Fibroblast of villous mesenchyme (primary cell): ENCODE data around the gene CRYGA. TPM values are rescaled to one million over a fixed set of nuclear protein-coding genes. Genes with fewer than 3 reads are reported as not detected.

Experiments
- DNase-seq: peaks from one replicate; pipeline ENCODE4 v3.0.0-alpha.2; 2010; ENCODE audit warnings: low read depth
- H3K4me3 ChIP-seq: 2 replicates; pipeline ENCODE4 v1.5.1; 2011; ENCODE audit warnings: low read depth, mild to moderate bottlenecking, low read length
- CTCF ChIP-seq: IDR thresholded peaks from 2 replicates; pipeline ENCODE4 v1.5.1; 2012; ENCODE audit warnings: low read depth, mild to moderate bottlenecking, low read length; ENCODE audit not compliant: insufficient read depth
- total RNA-seq: library from RNA; depleted of rRNA; stranded (reverse); fragments of >200 nt; gene quantifications from 2 replicates; pipeline ENCODE4 v1.2.3, GENCODE V29; 2012

The CRYGA gene
- total RNA-seq, 1 donor, result not detected

GRCh38 chr2:208183526-208183925 is 20.1 kb upstream of the CRYGA start:
- H3K4me3 ChIP-seq, result no peak overlapping the region
- no peak for TF ChIP-seq CTCF

GRCh38 chr2:208182835-208183234 is 19.4 kb upstream of the CRYGA start:
- DNase-seq, result no peak
- no peak overlapping the region for H3K4me3 ChIP-seq
- no peak for TF ChIP-seq CTCF

More at GRCh38 chr2:208183526-208183925, 20.1 kb upstream of the CRYGA start:
- DNase-seq, result no peak

DNA sequence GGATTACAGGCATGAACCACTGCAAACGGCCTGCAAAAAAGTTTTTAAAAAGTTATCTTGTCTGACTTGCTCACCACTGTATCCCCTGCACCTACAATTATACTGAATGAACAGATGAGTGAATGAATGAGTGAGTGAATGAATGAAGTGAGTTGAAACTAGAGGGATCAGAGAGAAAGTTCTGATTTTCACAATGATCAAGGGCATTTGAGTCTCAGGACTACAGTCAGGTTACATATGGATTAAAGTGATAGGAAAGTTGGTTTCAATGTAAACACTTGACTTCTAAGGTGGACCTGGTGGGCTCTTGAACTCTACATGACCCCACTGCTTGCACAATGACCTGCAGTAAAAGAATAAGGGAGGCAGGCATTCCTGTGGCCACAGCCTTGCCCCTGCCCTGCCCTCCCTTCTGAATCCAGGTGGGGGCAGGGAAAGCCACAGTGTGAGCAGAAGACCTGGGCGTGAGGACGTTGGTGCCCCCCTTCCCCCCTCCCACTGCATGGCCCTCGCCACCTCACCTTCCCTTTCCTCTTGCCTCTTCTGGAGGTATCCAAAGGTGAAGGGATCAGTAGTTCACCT is 15.7 kb upstream of the CRYGA start:
- no peak overlapping the region for H3K4me3 ChIP-seq
- DNase-seq, result no peak
- TF ChIP-seq CTCF, result no peak

DNA sequence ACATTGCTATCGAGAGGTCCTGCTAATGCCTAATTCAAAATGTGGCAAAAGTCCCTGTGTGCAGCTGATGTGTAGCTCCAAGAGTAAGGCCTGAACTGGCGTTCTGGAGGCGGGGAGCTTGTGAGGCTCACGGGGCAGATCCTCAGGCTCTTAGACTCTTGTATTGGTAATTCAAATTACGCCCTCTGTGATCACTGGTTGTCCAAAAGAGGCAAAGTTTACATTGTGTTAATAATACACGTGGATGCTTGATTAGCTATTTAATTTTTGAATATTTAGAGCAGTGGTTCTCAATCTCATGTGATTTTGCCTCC is 12.4 kb upstream of the CRYGA start:
- no peak overlapping the region for H3K4me3 ChIP-seq
- no peak for TF ChIP-seq CTCF
- no peak for DNase-seq

- DNase-seq, result peak; percentile 78
- TF ChIP-seq CTCF, result peak; percentile 96
- no peak overlapping the region for H3K4me3 ChIP-seq
These were observed 11.9 kb upstream of the CRYGA start for GRCh38 chr2:208175069-208175839.

DNA sequence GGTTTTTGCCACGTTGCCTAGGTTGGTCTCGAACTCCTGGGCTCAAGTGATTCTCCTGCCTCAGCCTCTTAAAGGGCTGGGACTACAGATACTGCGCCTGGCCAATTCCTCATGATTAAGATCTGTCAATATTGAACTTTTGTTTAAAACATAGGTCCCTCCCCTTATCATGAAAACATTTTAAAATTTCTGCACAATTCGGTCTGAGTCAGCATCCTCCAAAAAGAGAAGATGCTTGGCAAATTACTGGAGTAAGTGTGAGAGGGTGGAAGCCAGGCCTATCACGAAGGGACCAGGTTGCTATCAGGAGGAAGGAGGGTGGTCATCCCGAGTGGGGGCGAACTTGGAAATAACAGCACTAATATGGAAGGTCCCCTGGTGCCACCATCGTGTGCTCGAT is 10.8 kb upstream of the CRYGA start:
- DNase-seq, result no peak
- no peak for TF ChIP-seq CTCF
- no peak overlapping the region for H3K4me3 ChIP-seq
